Germinal center (tissue), 1 donor: Measurements from ENCODE around the gene PCGF5.
"Not testable (repeated sequence)": the region's sequence is repeated elsewhere in the genome, so short reads cannot be mapped to it uniquely, and the experiment has no call there.

ENCODE experiments used
- DNase-seq: peaks from one replicate; pipeline ENCODE4 v3.0.0; 2012; ENCODE audit warnings: mixed read lengths, low spot score

Gene PCGF5

GRCh38 chr10:91210014-91210413 is 10.4 kb upstream of the PCGF5 start:
- DNase-seq = no peak

- peak; percentile 39 for DNase-seq
Observed at GRCh38 chr10:91210435-91210834, 10.0 kb upstream of the PCGF5 start.

GRCh38 chr10:91211675-91212074 is 8.8 kb upstream of the PCGF5 start:
- no peak for DNase-seq

- DNase-seq = no peak
Observed at GRCh38 chr10:91214911-91215310, 5.6 kb upstream of the PCGF5 start.

- DNase-seq = no peak
Observed at GRCh38 chr10:91215384-91215783, 5.1 kb upstream of the PCGF5 start.

- DNase-seq = no peak
Observed at GRCh38 chr10:91219371-91220193, 881 bp upstream of the PCGF5 start.

- peak; percentile 61 for DNase-seq
Observed at GRCh38 chr10:91220954-91221675, 652 bp downstream of the PCGF5 start.

- DNase-seq = no peak
Observed at GRCh38 chr10:91226093-91226492, 5.6 kb downstream of the PCGF5 start.

- DNase-seq = no peak
Observed at GRCh38 chr10:91227576-91227975, 7.1 kb downstream of the PCGF5 start.

- DNase-seq = no peak
Observed at GRCh38 chr10:91229683-91230082, 9.2 kb downstream of the PCGF5 start.

- DNase-seq = no peak
Observed at GRCh38 chr10:91238191-91238590, 17.7 kb downstream of the PCGF5 start.

- DNase-seq = no peak
Observed at GRCh38 chr10:91239789-91240188, 19.3 kb downstream of the PCGF5 start.

- DNase-seq = no peak
Observed at GRCh38 chr10:91242940-91243339, 22.5 kb downstream of the PCGF5 start.

GRCh38 chr10:91247360-91248111 is 27.1 kb downstream of the PCGF5 start:
- DNase-seq = no peak

- no peak for DNase-seq
Observed at GRCh38 chr10:91249700-91250099, 29.2 kb downstream of the PCGF5 start.

GRCh38 chr10:91250341-91250740 is 29.9 kb downstream of the PCGF5 start:
- no peak for DNase-seq

GRCh38 chr10:91251430-91252056 is 31.1 kb downstream of the PCGF5 start:
- DNase-seq = peak; percentile 64

- no peak for DNase-seq
Observed at GRCh38 chr10:91253300-91253699, 32.8 kb downstream of the PCGF5 start.

- DNase-seq = no peak
Observed at GRCh38 chr10:91257310-91257709, 36.8 kb downstream of the PCGF5 start.

- not testable (repeated sequence) for DNase-seq
Observed at GRCh38 chr10:91260417-91260816, 40.0 kb downstream of the PCGF5 start.

GRCh38 chr10:91271886-91272285 is 51.4 kb downstream of the PCGF5 start:
- no peak for DNase-seq

GRCh38 chr10:91284486-91285090 is 64.1 kb downstream of the PCGF5 start:
- no peak for DNase-seq
